Omental fat pad (tissue), 4 donors: Measurements from ENCODE around the gene DLG5. TPM values are rescaled to one million over a fixed set of nuclear protein-coding genes. Genes with fewer than 3 reads are reported as not detected.

Source experiments
- ATAC-seq: fragments of 150-250 bp; one replicate; pipeline ENCODE4 v1.9.1; 2016; ENCODE audit warnings: mild to moderate bottlenecking, moderate library complexity; ENCODE audit not compliant: low FRiP score
- DNase-seq: peaks from one replicate; pipeline ENCODE4 v3.0.0-alpha.2; 2019; ENCODE audit warnings: low spot score
- total RNA-seq, 4 donors: library from RNA; depleted of rRNA; stranded (reverse); fragments of >200 nt; gene quantifications; one replicate each; pipeline ENCODE4 v1.1.0, GENCODE V29; 2016
- TF ChIP-seq, protein P1 (sequence below), 3 donors: fragments of 450-650 bp; IDR thresholded peaks; one replicate each; pipeline ENCODE4 v1.5.1; 2016 to 2017; ENCODE audit warnings: antibody characterized with exemption in 3 of 3, mild to moderate bottlenecking in 3 of 3, moderate library complexity in 2 of 3

The DLG5 gene, protein sequence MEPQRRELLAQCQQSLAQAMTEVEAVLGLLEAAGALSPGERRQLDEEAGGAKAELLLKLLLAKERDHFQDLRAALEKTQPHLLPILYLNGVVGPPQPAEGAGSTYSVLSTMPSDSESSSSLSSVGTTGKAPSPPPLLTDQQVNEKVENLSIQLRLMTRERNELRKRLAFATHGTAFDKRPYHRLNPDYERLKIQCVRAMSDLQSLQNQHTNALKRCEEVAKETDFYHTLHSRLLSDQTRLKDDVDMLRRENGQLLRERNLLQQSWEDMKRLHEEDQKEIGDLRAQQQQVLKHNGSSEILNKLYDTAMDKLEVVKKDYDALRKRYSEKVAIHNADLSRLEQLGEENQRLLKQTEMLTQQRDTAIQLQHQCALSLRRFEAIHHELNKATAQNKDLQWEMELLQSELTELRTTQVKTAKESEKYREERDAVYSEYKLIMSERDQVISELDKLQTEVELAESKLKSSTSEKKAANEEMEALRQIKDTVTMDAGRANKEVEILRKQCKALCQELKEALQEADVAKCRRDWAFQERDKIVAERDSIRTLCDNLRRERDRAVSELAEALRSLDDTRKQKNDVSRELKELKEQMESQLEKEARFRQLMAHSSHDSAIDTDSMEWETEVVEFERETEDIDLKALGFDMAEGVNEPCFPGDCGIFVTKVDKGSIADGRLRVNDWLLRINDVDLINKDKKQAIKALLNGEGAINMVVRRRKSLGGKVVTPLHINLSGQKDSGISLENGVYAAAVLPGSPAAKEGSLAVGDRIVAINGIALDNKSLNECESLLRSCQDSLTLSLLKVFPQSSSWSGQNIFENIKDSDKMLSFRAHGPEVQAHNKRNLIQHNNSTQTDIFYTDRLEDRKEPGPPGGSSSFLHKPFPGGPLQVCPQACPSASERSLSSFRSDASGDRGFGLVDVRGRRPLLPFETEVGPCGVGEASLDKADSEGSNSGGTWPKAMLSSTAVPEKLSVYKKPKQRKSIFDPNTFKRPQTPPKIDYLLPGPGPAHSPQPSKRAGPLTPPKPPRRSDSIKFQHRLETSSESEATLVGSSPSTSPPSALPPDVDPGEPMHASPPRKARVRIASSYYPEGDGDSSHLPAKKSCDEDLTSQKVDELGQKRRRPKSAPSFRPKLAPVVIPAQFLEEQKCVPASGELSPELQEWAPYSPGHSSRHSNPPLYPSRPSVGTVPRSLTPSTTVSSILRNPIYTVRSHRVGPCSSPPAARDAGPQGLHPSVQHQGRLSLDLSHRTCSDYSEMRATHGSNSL (N-terminal part only)
- 10 to 100 TPM; 28.1 to 42.7 (median 38.3) TPM for total RNA-seq

DNA sequence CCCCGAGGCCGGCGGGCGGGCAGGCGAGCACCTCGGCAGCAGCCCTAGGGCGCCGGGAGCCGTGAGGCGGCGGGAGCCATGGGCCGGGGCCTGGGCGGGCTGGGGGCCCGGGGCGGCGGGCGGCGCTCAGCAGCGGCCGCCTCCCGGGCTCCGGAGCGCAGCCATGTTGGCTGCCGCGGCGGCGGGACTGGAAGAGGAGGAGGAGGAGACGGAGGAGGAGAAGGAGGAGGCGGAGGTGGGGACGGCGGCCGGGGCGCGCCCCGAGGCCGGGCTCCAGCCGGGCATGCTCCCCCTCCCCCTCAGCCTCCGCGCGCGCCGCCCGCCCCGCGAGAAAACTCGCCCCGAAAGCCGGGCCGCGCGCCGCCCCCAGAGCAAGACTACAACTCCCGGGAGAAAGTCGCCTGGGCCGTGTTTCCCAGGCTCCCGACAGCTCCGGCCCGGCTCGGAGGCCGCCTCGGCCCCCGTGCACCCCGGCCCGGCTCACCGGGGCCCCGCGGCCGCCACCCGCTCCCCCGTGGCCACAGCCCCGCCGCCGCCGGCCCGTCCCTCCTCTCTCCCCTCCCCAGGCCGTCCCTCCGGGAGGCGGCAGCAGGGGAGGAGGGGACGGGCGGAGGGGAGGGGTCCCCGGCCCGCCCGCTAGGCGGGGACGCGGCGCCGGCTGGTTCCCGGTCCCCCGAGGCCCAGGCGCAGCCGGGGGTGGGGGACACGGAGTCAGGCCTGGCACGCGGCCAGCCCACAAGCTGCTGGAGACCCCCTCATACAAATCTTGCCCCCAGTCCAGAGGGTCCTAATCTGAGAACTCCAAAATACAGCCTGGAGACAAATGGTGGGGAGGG, at the start of gene DLG5:
Gene DLG5, minus strand, starts transcription at position 190 of the 836 bp plus-strand sequence. CDS start 235 bp downstream, outside the sequence.
- DNase-seq (no peak), ATAC-seq (peak; percentile 84)
- TF ChIP-seq, protein P1, sequence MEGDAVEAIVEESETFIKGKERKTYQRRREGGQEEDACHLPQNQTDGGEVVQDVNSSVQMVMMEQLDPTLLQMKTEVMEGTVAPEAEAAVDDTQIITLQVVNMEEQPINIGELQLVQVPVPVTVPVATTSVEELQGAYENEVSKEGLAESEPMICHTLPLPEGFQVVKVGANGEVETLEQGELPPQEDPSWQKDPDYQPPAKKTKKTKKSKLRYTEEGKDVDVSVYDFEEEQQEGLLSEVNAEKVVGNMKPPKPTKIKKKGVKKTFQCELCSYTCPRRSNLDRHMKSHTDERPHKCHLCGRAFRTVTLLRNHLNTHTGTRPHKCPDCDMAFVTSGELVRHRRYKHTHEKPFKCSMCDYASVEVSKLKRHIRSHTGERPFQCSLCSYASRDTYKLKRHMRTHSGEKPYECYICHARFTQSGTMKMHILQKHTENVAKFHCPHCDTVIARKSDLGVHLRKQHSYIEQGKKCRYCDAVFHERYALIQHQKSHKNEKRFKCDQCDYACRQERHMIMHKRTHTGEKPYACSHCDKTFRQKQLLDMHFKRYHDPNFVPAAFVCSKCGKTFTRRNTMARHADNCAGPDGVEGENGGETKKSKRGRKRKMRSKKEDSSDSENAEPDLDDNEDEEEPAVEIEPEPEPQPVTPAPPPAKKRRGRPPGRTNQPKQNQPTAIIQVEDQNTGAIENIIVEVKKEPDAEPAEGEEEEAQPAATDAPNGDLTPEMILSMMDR (IDR thresholded peaks at IDR 0.05): no peak

DNA sequence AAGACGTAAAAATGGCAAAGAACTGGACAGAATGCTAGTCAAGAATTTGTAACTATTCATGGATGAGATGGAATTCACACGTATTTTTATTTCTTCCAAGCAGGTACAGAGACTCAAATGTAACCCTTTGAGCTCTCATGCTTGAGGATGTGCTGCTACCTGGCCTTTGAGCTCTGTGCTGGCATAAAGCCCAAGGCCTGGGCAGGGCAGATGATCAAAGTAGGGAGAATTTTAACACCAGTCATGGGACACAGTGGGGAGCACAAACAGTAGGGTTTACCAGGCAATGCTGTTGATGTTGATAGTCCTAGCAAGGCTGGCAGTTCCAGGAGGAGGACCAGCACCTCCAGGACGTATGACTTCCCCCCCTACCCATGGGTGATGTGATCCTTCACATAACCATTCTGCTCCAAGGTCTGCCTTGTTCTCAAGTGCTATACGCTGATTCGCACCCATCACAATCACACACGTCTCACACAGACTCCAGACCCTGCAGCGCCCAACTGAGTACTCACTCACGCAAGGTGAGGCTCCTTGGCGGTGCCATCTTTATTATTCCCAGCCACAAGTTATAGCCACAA, 48.6 kb upstream of the DLG5 start:
- ATAC-seq (no peak), DNase-seq (no peak)
- TF ChIP-seq, protein P1 (IDR thresholded peaks at IDR 0.05): no peak

DNA sequence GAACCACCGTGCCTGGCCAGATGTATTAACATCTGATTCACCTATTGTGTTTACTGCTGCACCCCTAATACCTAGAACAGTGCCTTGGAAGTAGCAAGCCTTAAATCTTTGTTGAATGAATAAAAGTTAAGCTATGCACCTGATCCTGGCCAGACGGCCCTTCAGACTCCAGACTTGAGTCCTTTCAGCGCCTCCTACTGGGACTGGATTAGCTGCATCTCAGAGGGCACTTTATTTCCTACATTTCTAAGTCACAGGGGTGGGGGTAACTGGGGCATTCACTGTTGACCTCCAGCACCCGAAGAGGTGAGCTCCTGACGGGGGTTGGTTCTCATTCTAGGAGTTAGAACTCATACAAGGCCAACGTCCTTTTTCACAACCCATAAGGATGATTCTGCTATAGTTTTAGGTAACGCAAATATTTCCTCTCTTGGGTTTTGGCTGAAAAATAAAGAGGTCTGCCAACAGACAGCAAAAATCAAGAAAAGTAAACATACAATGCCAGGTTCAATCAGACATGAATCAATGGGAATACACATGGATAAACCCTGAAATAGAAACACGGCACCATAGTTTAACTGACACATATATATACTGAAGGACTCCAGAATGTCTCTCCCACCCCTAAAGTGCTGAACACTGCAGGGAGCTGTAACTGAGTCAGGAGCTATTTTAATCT, 48.0 kb upstream of the DLG5 start:
- TF ChIP-seq, protein P1 (IDR thresholded peaks at IDR 0.05): no peak
- no peak for DNase-seq
- no peak for ATAC-seq

DNA sequence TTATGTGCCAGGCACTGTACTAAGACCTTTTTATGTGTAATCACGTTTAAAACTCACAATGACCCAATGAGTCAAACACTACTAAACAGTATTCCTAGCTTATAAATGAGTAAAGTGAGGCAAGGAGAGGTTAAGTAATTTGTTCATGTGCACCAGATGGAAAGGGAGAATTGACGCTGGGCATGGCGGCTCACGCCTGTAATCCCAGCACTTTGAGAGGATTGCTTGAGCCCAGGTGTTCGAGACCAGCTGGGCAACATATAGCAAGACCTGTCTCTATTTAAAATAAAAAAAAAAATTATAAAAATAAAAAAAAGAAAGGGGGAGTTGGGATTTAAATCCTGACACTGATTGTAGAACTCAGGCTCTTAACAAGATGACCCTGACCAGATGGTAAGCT, 46.7 kb upstream of the DLG5 start:
- ATAC-seq (no peak), DNase-seq (no peak)
- TF ChIP-seq, protein P1 (IDR thresholded peaks at IDR 0.05): no peak

DNA sequence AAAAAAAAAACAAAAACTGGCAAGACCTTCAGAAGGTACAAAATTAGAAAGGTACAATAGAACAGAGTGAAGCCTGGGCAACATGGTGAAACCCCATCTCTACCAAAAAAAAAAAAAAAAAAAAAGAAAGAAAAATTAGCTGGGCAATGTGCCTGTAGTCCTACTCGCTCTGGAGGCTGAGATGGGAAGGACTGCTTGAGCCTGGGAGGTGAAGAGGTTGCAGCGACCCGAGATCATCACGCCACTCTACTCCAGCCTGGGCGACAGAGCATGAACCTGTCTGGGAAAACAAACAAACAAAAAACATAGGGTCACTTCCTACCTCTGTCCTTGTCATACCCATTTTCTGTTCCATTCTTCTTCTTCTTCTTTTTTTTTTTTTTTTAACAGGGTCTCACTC, 45.6 kb upstream of the DLG5 start:
- DNase-seq (no peak), ATAC-seq (no peak)
- TF ChIP-seq, protein P1 (IDR thresholded peaks at IDR 0.05): no peak
